ENCODE results near the gene RPA1.

The RPA1 gene

DNA sequence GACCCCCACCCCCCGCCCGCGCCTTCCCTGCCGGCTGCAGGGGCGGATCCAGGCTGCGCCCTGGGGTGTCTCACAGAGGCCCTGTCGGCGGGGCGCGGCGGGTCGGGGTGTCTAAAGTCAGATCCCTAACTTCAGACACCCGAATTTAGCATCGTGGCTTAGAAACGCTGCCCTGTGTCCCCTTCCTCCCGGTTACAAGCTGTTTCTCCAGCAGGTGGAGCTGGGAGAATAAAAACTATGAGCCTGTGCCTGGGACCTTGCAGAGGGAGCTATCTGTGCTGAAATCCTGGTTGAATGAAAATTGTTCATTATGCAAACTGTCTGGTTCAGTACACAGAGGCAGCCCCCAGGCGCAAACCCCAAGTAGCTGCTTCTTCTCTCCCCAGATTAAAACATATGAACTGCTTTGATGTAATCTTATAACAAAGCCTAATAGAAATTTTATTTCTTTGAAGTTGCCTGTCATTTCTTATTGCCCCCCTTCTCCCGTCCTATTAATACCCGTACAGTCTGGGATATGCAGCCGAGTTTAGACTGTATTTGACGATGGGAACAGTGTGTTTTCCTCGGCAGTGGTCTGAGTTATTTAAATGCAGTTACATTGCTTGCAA lies 79.0 kb downstream of the RPA1 start:
- peak in 1 of 2 experiments; percentile 35 for DNase-seq (ENCODE audit: low read depth in 2 of 2)

DNA sequence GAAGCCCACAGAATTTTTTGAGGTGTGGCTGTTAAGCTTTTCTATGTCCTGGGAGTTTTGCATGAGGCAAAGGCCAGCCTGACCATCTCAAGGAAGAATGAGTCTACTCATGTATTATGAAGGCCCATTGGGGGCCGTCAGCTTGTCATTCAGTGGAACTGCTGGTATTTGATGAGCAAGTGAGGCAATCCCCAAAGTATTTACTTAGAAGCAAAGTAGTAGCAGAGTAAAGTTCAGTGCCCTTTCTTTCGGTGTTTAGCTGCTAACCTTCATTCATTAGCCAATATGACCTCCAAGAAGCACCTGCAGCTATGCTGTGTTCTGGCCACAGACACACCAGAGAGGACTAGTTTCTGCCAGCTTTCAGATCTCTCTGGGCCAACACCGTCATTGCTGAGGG lies 80.2 kb downstream of the RPA1 start:
- no peak for DNase-seq (ENCODE audit: low read depth in 2 of 2)

DNA sequence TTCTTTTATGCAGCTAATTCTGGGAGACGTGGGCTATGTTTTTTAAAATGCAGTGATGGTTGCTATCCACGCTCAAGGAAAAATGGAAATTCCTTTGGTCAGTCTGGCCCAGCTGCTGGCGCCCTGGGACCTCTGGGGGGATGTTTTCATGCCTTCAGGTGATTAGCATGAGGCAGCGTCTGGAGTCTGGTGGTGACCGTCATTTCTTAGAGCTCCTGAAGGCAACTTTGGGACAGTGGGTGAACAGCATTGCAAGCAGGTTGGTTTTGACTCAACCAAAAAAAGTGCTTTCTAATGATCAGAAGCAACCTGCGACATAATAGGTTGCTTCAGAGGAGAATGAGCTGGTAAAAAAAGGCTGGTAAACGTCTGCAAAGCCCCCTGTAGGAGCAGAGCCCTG lies 82.3 kb downstream of the RPA1 start:
- no peak for DNase-seq (ENCODE audit: low read depth in 2 of 2)

DNA sequence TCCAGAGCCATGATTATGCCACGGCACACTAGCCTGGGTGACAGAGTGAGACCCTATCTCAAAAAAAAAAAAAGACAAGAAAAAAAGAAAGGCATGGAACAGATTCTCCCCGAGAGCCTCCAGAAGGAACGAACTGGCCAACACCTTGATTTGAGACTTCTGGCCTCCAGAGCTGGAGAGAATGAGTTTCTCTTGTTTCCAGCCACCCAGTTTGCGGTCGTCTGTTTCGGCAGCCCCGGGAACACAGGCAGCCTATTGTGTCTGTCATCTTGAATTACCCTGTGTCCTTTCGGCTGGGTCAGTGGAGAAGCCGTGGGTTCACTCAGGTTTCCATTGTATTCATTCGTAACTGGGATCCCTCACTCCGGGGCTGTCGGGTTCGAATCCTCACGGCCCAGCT lies 83.9 kb downstream of the RPA1 start:
- no peak for DNase-seq (ENCODE audit: low read depth in 2 of 2)

DNA sequence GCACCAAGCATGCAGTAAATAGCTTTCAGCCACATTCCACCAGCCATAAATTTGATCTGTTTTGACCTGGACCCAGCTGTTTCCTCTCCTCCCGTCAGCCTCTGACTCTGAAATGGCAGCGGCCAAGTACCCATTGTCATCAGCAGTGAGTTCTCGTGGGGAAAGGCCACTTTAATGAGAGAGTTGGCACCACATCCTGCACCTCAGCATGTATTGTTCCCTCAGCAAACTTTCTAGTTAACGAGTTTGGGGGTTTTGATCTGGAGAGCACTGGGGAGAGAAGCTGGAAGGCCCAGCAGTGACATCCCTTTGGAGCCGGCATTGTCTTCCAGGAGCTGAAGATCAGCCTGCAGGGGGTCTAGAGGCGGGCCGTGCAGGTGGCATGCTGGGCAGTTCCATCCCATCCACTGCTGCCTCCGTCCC lies 84.9 kb downstream of the RPA1 start:
- DNase-seq (ENCODE audit: low read depth in 2 of 2) = no peak

DNA sequence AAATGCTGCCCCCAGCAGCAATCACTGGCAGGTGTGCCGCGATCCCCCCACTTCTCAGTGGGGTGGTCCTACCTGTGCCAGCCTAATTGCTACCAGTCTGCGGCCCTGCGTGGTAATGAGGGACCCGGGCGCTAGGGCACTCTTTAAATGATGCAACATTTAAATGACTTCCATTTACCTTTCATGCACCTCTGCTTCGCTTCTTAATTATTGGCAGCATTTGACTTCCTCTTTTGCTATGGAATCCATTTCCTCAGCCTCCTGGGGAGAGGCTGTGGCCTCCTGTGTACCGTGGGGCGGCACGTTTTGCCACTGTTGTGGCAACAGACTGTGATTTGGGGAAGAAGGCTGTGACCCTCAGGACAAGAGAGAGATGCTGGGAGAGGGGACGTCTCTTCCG lies 86.1 kb downstream of the RPA1 start:
- no peak for DNase-seq (ENCODE audit: low read depth in 2 of 2)

DNA sequence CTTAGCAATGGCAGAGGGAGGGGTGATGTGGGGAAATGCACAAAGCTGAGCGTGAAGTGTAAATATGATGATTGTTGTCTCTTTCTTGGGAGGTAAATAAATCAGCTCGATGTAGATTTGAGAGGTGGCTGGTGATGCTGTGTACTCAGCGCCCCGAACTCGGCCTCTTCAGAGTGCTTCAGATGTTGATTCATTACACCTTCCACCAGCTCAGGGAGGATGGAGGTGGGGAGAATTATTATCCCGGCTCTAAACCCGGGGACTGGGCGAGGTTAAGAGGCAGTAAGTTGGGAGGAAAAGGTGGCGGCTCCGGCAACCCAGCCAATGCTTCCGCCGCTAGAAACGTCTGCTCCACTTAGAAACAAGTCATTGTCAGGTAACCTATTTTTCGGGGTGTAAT lies 86.5 kb downstream of the RPA1 start:
- DNase-seq (ENCODE audit: low read depth in 2 of 2) = no peak

DNA sequence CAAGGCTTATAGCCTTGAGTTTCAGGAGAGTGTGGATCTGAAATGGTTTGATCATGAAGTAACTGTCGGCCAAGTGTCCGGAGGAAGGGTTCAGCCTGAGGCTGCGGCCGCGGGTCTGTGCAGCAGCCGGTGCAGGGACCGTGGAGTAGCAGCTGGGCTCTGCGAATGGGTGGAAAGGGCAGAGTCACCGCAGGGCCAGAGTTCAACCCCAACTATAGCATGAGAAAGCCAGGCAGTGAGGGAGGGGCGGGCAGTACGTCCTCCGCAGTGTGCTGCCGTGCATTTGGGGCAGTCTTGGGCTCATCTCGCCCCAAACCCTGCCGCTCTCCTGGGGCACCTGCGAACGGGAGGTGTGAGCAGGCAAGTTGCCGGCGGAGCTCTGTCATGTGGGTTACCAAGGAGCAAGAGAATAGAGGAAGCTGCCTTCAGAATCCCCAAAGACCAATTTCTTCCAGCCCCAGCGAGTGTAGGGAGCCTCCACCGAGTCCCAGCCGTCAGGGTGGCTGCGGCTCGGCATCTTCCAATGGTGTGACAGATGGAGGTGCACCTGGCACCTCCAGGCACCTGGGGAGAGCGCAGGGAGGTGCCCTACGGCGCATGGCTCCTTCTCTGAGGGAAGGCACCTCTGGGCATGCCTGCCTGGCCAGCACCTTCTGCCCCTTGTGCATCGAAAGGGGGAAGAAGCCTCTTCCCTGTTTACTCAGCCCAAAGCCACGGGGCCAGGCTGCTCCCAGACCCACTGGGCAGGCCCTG lies 87.3 kb downstream of the RPA1 start:
- no peak for DNase-seq (ENCODE audit: low read depth in 2 of 2)

DNA sequence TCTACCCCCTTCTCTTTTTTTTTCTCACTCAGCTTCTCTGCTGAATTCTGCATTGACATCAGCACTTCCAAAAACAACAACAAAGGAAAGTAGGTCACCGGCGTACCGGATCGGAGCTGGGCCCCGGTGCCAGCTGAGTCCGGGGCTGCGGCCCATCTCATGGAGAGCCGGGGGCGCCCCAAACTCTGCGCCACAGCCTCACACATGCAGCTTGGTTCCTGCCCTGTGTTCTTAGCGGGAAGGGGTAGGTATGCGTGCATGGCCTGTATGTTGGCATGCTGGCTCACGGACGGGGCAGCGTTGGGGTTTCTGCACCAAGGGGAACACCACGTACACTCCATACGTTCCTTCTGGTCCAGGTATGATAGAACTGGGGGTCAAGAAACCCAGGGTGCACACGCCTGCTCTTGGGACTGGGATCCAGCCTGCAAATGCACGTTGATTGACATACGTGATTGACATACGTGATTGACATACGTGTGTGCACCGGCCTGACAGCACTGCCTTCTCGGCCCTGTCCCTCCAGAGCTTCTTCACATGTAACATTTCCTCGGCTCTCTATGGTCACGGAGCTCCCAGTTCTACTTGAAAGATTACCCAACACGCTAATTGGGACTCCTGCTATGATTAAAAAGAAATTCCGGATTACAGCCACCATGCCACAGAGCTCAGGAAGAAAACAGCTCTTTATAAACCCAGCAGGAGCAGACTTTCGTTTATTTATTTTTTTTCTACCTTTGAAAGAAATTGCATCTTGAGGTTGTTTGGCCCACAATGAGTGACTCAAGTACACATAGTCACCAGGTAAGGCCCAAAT lies 88.7 kb downstream of the RPA1 start:
- no peak for DNase-seq (ENCODE audit: low read depth in 2 of 2)

DNA sequence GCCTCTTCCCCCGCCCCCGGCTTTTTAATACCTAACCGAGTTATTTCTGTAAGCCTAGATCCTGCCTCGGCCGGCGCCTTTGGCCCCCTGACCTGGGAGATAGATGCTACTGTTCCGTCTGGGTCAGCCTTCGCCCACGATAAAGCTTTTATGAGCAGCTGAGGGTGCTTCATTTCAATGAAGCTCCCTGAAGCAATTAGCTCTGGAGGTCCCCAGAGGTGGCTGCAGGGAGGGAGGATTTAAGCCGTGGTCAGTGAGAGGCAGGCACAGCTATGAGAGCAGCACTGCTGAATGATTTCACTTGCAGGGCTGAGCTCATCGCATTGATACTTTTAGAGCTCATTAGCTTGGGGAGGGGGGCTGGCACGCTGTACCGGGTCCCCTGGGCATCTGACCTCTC lies 89.4 kb downstream of the RPA1 start:
- no peak for DNase-seq (ENCODE audit: low read depth in 2 of 2)

DNA sequence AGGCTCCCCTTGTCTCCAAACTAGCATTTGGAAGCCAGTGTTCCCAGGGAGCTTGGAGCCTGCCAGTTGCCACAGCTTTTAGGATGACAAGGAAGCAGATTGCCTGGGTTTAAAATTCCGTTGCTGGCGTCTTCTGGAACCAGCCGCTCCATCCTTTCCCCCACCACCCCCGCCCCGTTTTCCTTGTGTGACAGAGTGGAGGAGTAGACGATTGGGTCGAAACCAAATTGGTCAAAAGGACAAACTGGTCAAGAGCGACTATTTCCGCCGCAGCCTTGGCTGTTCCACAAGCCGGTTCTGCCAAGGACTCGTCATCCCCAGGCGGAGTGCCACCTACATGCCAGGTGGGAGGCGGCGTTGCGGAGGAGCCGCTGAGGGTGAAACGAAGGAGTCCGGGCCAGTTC lies 91.1 kb downstream of the RPA1 start:
- no peak for DNase-seq (ENCODE audit: low read depth in 2 of 2)

DNA sequence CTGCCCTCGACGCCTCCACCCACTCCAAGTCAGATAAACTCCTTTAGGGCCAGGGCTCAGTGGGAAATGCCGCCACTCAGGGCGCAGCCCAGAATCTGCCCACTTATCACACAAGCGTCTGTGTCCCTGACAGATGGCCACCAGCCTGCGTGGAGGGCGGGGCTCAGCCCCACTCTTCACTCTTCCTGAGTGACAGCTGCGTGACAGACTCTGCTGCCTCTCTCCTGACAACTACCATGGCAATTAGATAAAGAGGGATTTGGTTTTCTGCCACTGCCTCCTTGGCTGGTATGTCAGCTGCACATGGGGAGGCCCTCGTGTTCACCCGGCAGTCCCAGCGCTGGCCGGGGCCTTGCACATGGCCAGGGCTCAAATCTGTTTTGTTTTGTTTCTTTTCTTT lies 99.2 kb downstream of the RPA1 start:
- DNase-seq (ENCODE audit: low read depth in 2 of 2) = no peak

DNA sequence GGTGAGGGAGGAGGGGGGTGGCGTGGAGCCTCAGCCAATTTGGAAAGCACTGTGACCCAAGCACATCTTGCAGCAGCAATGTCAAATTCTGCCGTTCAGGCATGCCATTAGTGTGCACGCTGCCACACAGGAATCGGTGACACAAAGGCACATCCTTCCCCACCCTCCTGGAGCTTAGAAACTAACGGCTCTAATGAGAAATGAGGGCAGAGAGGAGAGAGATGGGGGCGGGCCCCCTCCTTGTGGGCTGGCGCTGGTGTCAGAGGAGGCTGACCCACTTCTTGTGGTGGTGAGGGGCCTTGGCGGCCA lies 100.5 kb downstream of the RPA1 start:
- no peak for DNase-seq (ENCODE audit: low read depth in 2 of 2)

DNA sequence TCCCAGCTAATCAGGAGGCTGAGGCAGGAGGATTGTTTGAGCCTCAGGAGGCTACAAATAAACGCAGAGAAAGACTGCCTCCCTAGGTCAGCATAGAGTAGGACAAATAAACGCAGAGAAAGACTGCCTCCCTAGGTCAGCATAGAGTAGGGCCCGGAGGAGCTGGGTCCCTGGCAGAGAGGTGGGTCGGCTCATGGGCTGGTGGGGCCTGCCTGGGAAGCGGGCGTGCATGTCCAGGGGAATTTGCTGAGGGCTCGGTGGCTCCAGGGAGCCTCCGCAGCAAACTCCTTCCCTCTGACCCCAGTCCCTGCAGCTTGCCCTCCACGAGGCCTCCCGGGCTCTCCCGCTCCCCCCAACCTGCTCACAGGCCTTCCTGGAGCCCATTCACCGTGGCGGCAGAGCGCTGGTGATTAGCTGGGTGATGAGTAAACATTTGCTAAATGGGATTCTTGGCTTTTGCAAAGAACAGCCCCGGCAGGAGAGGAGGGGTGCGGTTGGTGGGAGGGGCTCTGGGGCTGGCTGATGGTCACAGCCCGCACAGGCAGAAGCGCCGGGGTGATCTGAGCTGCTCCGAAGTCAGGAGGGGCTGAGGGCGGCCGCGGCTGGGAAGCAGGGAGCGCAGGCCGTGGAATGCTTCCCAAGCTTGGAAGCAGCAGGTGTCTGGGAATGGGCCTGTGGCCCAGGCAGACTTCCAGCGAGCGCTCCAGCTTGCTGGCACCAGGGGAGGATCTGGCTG lies 102.2 kb downstream of the RPA1 start:
- DNase-seq (ENCODE audit: low read depth in 2 of 2) = no peak

DNA sequence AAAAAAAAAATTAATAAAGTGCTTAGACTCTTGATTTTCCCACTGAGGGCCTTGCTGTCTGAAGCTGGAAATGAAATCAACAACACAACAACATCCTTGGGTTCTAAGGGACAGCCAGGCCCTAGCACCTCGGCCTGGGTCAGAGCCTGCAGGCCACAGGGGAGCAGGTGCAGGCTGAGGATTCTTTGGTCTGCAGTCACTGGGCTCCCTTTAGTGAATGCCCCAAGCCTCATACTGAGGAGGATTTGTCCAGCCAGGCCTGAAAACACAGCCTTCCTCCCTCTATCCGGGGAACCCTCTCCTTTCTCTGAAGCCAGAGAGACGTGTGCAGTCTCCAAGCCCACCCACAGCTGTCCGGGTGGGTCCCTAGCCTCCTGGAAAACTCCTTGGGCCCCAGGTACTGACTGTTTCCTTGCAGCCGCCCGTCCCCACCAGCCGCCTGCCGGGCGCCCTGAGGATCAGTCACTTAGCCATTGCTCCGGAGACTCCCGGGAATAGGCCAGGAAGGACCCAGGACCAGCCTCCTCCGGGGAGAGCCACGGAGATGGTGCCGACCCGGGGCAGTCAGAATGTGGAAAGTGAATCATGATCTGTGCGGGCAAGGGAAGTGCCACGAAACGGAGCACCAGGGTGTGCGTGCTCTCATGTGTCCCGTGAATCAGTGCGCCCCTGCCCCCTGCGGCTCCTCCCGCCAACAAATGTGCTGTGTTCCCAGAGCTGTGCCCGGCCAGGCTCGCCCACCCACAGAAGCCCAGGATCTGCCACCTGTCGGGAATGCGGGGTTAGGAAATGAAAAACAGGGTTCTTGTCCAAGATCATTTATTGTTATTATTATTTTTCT lies 104.3 kb downstream of the RPA1 start:
- no peak for DNase-seq (ENCODE audit: low read depth in 2 of 2)

DNA sequence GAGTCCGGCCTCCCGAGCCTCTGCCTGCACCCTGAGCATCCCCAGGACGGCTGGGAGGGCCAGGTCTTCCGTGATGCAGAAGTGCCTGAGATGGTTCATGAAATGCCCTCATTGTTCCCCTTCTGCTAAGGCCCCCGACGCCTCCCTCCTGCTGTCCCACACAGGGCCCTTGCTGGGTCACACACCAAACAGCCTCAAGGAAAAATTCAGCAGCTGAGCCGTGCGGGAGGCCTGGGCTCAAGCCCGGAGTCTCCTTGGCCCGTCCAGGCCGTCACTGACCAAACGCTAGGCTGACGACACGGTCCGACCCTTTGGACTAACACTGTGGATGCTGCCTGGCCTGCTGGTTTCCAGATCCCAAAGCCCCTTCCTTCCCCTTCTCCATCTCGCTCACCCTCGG lies 105.1 kb downstream of the RPA1 start:
- no peak for DNase-seq (ENCODE audit: low read depth in 2 of 2)

DNA sequence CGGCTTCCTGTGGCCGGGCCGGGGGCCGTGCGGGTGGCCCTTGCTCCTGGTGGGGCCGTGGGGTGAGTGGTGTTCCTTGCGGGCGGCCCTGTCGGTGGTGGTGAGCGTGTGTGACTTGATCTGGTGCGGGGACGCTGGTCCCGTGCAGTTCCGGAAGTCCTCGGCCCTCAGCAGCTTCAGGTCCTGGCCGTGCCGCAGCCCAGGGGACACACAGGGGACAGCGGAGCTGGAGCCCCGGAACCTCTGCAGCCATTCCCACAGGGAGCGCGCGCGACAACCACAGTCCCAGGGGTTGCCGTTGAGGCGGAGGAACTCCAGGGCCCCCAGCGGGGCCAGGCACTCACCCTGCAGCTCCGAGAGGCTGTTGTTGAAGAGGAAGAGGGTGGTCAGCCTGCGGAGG lies 107.0 kb downstream of the RPA1 start:
- DNase-seq (ENCODE audit: low read depth in 2 of 2) = no peak

DNA sequence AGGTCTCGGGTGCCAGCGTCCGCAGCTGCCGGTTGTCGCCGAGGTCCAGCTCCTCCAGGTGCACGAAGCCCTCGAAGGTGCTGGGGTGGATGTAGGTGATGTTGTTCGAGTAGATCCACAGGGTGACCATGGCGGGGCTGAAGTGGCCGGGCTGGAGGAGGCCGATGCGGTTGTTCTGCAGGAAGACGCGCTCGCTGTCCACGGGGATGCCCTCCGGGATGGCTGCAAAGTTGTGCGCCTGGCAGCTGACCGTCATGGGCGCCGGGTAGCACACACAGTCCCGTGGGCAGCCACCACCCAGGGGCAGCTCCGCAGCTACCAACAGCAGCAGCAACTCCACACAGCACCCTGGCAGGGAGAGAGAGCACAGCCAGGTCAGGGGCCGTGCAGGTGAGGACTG lies 107.7 kb downstream of the RPA1 start:
- no peak for DNase-seq (ENCODE audit: low read depth in 2 of 2)

DNA sequence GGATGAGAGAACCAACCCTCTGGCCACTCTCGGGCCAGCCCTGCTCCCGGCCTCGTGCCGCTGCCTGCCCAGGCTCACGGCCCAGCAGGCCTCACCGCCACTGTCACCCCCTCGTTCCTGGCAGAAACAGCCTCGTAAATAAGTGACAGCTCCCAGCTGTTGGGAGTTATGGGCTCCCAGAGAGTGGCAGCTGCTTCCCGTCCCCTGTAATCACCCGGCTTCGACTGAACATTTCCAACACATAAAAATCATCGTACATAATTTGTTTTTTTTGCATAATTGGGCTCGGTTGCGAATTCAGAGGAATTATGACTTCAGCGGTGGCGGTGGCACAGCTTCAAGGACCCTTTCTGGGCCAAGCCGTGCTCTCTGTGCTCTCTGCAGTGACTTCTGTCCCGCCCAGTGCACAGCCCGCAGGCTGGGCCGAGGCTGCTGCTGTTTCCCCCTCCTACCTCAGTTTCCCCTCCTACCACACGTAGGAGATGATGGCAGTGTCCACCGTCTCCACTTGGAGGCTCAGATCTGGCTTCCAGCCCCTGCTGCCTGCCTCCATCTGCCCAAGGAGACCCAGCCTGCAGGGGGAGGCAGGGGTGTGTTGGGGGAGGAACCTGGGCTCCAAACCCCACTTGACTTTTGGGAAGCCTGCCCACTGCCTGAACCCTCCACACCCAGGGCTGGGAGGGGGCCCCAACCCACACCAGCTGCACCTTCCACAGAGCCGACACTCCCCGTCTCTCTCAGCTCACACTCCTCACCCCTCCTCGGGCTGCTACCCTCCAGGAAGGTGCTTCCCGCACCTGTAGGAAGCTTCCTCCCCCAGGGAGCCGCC lies 110.4 kb downstream of the RPA1 start:
- DNase-seq (ENCODE audit: low read depth in 2 of 2) = no peak

DNA sequence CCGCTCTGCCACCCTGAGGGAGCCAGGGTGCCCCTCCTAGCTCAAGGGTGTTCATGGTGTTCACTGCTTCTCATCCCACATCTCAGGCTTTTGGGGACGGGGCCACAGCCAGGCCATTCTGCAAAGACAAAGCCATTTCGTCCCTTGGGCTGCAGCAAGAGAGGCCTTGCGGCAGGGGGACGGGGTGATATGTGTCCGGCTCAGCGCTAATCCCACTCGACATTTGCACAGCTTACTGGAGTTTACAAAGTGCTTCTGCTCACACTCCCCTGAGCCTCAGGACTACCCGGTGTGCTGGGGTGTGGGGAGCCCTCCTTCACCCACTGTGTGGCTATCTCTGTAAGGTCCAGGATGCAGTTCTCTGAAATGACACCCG lies 111.0 kb downstream of the RPA1 start:
- no peak for DNase-seq (ENCODE audit: low read depth in 2 of 2)

Data from stimulated activated CD4-positive, alpha-beta T cell treated with anti-CD3 and anti-CD28 coated beads, Interleukin-12 subunit alpha, Interleukin-12 subunit beta, amount 100 ng/mL, for 24 hours (primary cell).